Endothelial cell (in vitro differentiated cells): Measurements from ENCODE around the gene DDX25. TPM values are rescaled to one million over a fixed set of nuclear protein-coding genes. Genes with fewer than 3 reads are reported as not detected.

Source experiments
- DNase-seq: peaks from one replicate; pipeline ENCODE4 v3.0.0; 2021; ENCODE audit warnings: low spot score
- H3K27ac Mint-ChIP-seq: one replicate; pipeline ENCODE4 v1.8.0; 2021; ENCODE audit warnings: mixed read lengths, inconsistent platforms; ENCODE audit not compliant: unreplicated experiment
- H3K27me3 Mint-ChIP-seq: one replicate; pipeline ENCODE4 v1.8.0; 2021; ENCODE audit warnings: mild to moderate bottlenecking, moderate library complexity, mixed read lengths, inconsistent platforms; ENCODE audit not compliant: unreplicated experiment
- H3K36me3 Mint-ChIP-seq: one replicate; pipeline ENCODE4 v1.8.0; 2021; ENCODE audit warnings: mild to moderate bottlenecking, low read depth, mixed read lengths, inconsistent platforms; ENCODE audit not compliant: unreplicated experiment
- H3K4me1 Mint-ChIP-seq: one replicate; pipeline ENCODE4 v1.8.0; 2021; ENCODE audit warnings: mild to moderate bottlenecking, mixed read lengths, inconsistent platforms; ENCODE audit not compliant: unreplicated experiment
- H3K4me3 Mint-ChIP-seq: one replicate; pipeline ENCODE4 v1.8.0; 2021; ENCODE audit warnings: mild to moderate bottlenecking, mixed read lengths, inconsistent platforms; ENCODE audit not compliant: unreplicated experiment
- H3K9me3 Mint-ChIP-seq: one replicate; pipeline ENCODE4 v1.8.0; 2021; ENCODE audit warnings: mixed read lengths, inconsistent platforms; ENCODE audit not compliant: unreplicated experiment
- CTCF ChIP-seq: fragments of 200-600 bp; sonication (generic); IDR thresholded peaks from one replicate; pipeline ENCODE4 v1.5.0; 2021; ENCODE audit warnings: antibody characterized with exemption; ENCODE audit not compliant: unreplicated experiment
- total RNA-seq: library from RNA; stranded (reverse); fragmentation: NEBNext Ultra II Directional; extraction: Animal tissue kit (Norgen Biotek cat#: 25700); gene quantifications from one replicate; pipeline ENCODE4 v1.2.1, GENCODE V29; 2021; ENCODE audit not compliant: unreplicated experiment

The DDX25 gene
- total RNA-seq, 1 donor from 2014 or later: 7.5 TPM

- peak overlapping the region; percentile 38 for H3K27ac Mint-ChIP-seq
- DNase-seq: peak; percentile 73
Observed at GRCh38 chr11:125941619-125942611, 37.6 kb downstream of the DDX25 start.

DNA sequence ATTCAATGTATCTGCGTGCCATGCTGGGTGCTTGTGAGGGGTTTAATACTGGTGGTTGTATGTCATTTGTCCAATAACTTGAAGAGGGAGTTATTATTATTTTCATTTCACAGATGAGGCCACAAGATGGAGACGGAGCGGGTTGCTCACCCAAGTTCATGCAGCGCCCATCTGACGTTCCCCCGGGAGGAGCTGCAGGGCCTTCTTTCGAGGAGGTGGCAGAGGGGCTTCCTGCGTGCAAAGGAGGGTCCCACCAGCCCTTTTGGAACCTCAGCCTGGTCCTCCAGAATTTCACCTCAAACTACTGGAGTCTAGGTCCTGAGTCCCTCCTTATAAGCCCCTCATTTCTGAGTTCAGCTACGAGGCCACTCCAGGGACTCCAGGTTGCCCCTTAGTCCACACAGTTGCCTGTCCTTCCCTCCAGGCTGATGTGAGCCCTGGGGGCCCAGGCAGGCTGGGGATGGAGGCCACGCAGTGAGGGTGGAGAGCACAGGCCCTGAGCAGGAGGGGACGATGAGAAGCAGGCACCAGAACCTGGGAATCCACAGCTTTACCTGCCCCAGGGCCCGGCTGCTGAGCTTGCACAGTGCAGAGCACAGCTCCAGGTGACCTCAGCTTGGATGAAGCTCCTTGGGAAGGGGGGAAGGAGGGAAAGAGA, 38.6 kb downstream of the DDX25 start:
- H3K36me3 Mint-ChIP-seq: no peaks in the 10 kb centered on the region
- no peaks in the 10 kb centered on the region for H3K27me3 Mint-ChIP-seq
- no peak overlapping the region for H3K27ac Mint-ChIP-seq
- no peak for DNase-seq
- H3K9me3 Mint-ChIP-seq: no peaks in the 10 kb centered on the region
- peaks cover 24% of the 10 kb centered on the region for H3K4me1 Mint-ChIP-seq
- H3K4me3 Mint-ChIP-seq: no peak overlapping the region
- TF ChIP-seq CTCF: no peak

More at GRCh38 chr11:125941619-125942611, 37.6 kb downstream of the DDX25 start:
- Mint-ChIP-seq H3K4me1 (peaks cover 24% of the 10 kb centered on the region), H3K4me3 (no peak overlapping the region), H3K27me3 (no peaks in the 10 kb centered on the region), H3K9me3 (no peaks in the 10 kb centered on the region), H3K36me3 (no peaks in the 10 kb centered on the region)
- peak; percentile 39 for TF ChIP-seq CTCF

DNA sequence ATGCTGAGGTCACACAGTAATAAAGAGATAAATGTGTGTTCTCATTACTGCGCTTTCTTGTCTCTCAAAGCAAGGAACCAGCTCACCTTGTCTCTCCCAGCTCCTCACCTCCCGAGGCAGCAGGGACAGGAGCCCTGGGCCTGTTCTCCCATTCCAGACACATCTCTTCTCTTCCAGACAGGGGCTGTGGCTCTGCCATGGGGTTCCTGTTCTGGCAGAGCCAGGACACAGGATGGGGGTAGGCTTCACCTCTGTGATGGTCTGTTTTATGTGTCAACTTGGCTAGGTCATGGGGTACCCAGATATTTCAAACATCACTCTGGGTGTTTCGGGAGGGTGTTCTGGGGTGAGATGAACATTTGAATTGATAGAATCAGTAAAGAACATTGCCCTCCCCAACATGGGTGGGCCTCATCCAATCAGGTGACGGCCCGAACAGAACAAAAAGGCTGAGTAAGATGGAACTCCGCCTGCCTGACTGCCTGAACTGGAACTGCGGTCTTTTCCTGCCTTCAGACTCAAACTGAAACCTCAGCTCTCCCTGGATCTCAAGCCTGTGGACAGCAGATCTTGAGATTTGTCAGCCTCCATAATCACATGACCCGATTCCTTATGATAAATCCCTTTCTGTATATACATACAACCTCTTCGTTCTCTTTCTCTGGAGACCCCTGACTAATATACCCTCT, 39.5 kb downstream of the DDX25 start:
- Mint-ChIP-seq H3K9me3 (no peaks in the 10 kb centered on the region), H3K27ac (no peak overlapping the region), H3K27me3 (no peaks in the 10 kb centered on the region), H3K4me1 (peaks cover 19% of the 10 kb centered on the region), H3K4me3 (no peak overlapping the region), H3K36me3 (no peaks in the 10 kb centered on the region)
- no peak for TF ChIP-seq CTCF
- no peak for DNase-seq

DNA sequence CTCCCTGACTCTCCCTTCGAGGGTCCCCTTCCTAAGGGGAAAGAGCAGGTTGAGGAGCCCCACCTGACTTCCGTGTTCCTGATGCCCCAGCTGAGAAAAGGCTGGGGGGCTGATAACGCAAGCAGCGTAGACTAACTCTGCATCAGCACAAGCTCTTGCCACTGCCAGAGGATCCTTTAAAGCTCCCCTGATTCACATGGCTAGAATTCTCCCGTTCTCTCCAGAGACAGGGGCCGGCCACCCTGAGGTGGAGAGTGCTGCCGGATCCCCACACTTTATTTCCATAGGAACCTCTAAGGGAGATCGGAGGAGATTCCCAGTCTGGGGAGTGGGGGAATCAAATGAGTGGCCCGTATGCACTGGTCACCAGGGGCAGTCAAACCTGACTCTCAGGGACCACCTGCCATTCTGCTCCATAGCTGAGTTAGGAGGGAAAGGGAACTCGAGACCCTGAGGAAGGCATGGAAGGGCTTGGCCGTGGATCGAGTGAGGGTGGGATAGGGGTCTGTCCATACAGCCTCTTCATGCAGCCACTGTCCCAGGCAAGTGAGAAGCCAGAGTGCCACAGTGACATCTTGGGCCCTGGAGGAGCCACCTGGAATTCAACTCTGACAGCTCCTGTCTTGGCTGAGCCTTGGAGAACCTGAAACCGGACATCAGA, 40.2 kb downstream of the DDX25 start:
- Mint-ChIP-seq H3K36me3 (no peaks in the 10 kb centered on the region), H3K4me3 (no peak overlapping the region), H3K27me3 (no peaks in the 10 kb centered on the region), H3K27ac (no peak overlapping the region), H3K9me3 (no peaks in the 10 kb centered on the region), H3K4me1 (peaks cover 16% of the 10 kb centered on the region)
- no peak for TF ChIP-seq CTCF
- no peak for DNase-seq
